Measurements from ENCODE around the gene NRG3.

The NRG3 gene

GRCh38 chr10:82742478-82742877 is 867.5 kb downstream of the NRG3 start:
- H3K27ac Mint-ChIP-seq = no peak overlapping the region
- no peak overlapping the region for H3K4me3 Mint-ChIP-seq
- H3K36me3 Mint-ChIP-seq = no peaks in the 10 kb centered on the region
- H3K9me3 Mint-ChIP-seq (ENCODE audit: low read depth) = no peaks in the 10 kb centered on the region
- no peaks in the 10 kb centered on the region for H3K4me1 Mint-ChIP-seq (ENCODE audit: low read depth)
- no peaks in the 10 kb centered on the region for H3K27me3 Mint-ChIP-seq

- no peak overlapping the region for H3K4me3 Mint-ChIP-seq
- no peaks in the 10 kb centered on the region for H3K27me3 Mint-ChIP-seq
- H3K36me3 Mint-ChIP-seq = no peaks in the 10 kb centered on the region
- no peak overlapping the region for H3K27ac Mint-ChIP-seq
- no peaks in the 10 kb centered on the region for H3K4me1 Mint-ChIP-seq (ENCODE audit: low read depth)
- no peaks in the 10 kb centered on the region for H3K9me3 Mint-ChIP-seq (ENCODE audit: low read depth)
These were observed 867.9 kb downstream of the NRG3 start for GRCh38 chr10:82742898-82743297.

GRCh38 chr10:82750538-82750937 is 875.5 kb downstream of the NRG3 start:
- peaks cover 4% of the 10 kb centered on the region for H3K9me3 Mint-ChIP-seq (ENCODE audit: low read depth)
- no peak overlapping the region for H3K27ac Mint-ChIP-seq
- H3K4me3 Mint-ChIP-seq = no peak overlapping the region
- H3K36me3 Mint-ChIP-seq = no peaks in the 10 kb centered on the region
- H3K27me3 Mint-ChIP-seq = no peaks in the 10 kb centered on the region
- H3K4me1 Mint-ChIP-seq (ENCODE audit: low read depth) = no peaks in the 10 kb centered on the region

- Mint-ChIP-seq H3K27me3 (no peaks in the 10 kb centered on the region), H3K9me3 (ENCODE audit: low read depth) (peaks cover 5% of the 10 kb centered on the region), H3K27ac (no peak overlapping the region), H3K36me3 (no peaks in the 10 kb centered on the region), H3K4me1 (ENCODE audit: low read depth) (no peaks in the 10 kb centered on the region), H3K4me3 (no peak overlapping the region)
These were observed 882.4 kb downstream of the NRG3 start for GRCh38 chr10:82757397-82757796.

- no peak overlapping the region for H3K27ac Mint-ChIP-seq
These were observed 882.9 kb downstream of the NRG3 start for GRCh38 chr10:82757901-82758300.

GRCh38 chr10:82759050-82759449 is 884.1 kb downstream of the NRG3 start:
- Mint-ChIP-seq H3K9me3 (ENCODE audit: low read depth) (peaks cover 5% of the 10 kb centered on the region), H3K27me3 (no peaks in the 10 kb centered on the region), H3K27ac (no peak overlapping the region), H3K36me3 (no peaks in the 10 kb centered on the region), H3K4me3 (no peak overlapping the region), H3K4me1 (ENCODE audit: low read depth) (no peaks in the 10 kb centered on the region)

More at GRCh38 chr10:82757901-82758300, 882.9 kb downstream of the NRG3 start:
- Mint-ChIP-seq H3K4me3 (no peak overlapping the region), H3K4me1 (ENCODE audit: low read depth) (no peaks in the 10 kb centered on the region), H3K9me3 (ENCODE audit: low read depth) (peaks cover 5% of the 10 kb centered on the region), H3K27me3 (no peaks in the 10 kb centered on the region), H3K36me3 (no peaks in the 10 kb centered on the region)

GRCh38 chr10:82762641-82763040 is 887.6 kb downstream of the NRG3 start:
- no peaks in the 10 kb centered on the region for H3K36me3 Mint-ChIP-seq
- H3K4me3 Mint-ChIP-seq = no peak overlapping the region
- no peaks in the 10 kb centered on the region for H3K4me1 Mint-ChIP-seq (ENCODE audit: low read depth)
- H3K27me3 Mint-ChIP-seq = no peaks in the 10 kb centered on the region
- H3K27ac Mint-ChIP-seq = no peak overlapping the region
- no peaks in the 10 kb centered on the region for H3K9me3 Mint-ChIP-seq (ENCODE audit: low read depth)

- Mint-ChIP-seq H3K4me1 (ENCODE audit: low read depth) (no peaks in the 10 kb centered on the region), H3K27ac (no peak overlapping the region), H3K9me3 (ENCODE audit: low read depth) (peaks cover 9% of the 10 kb centered on the region), H3K36me3 (no peaks in the 10 kb centered on the region), H3K4me3 (no peak overlapping the region), H3K27me3 (no peaks in the 10 kb centered on the region)
These were observed 893.0 kb downstream of the NRG3 start for GRCh38 chr10:82768040-82768439.

- Mint-ChIP-seq H3K9me3 (ENCODE audit: low read depth) (peaks cover 22% of the 10 kb centered on the region), H3K36me3 (no peaks in the 10 kb centered on the region), H3K4me3 (no peak overlapping the region), H3K4me1 (ENCODE audit: low read depth) (no peaks in the 10 kb centered on the region), H3K27me3 (no peaks in the 10 kb centered on the region), H3K27ac (no peak overlapping the region)
These were observed 903.9 kb downstream of the NRG3 start for GRCh38 chr10:82778908-82779307.

- Mint-ChIP-seq H3K9me3 (ENCODE audit: low read depth) (peaks cover 5% of the 10 kb centered on the region), H3K27ac (no peak overlapping the region), H3K27me3 (no peaks in the 10 kb centered on the region), H3K36me3 (no peaks in the 10 kb centered on the region), H3K4me3 (no peak overlapping the region), H3K4me1 (ENCODE audit: low read depth) (no peaks in the 10 kb centered on the region)
These were observed 921.5 kb downstream of the NRG3 start for GRCh38 chr10:82796510-82796909.

GRCh38 chr10:82801289-82801688 is 926.3 kb downstream of the NRG3 start:
- no peaks in the 10 kb centered on the region for H3K4me1 Mint-ChIP-seq (ENCODE audit: low read depth)
- no peak overlapping the region for H3K4me3 Mint-ChIP-seq
- no peaks in the 10 kb centered on the region for H3K36me3 Mint-ChIP-seq
- no peak overlapping the region for H3K27ac Mint-ChIP-seq
- peaks cover 5% of the 10 kb centered on the region for H3K9me3 Mint-ChIP-seq (ENCODE audit: low read depth)
- H3K27me3 Mint-ChIP-seq = no peaks in the 10 kb centered on the region

GRCh38 chr10:82811621-82812020 is 936.6 kb downstream of the NRG3 start:
- Mint-ChIP-seq H3K36me3 (no peaks in the 10 kb centered on the region), H3K27ac (no peak overlapping the region), H3K4me1 (ENCODE audit: low read depth) (no peaks in the 10 kb centered on the region), H3K9me3 (ENCODE audit: low read depth) (no peaks in the 10 kb centered on the region), H3K4me3 (no peak overlapping the region), H3K27me3 (no peaks in the 10 kb centered on the region)

GRCh38 chr10:82813856-82814255 is 938.9 kb downstream of the NRG3 start:
- no peaks in the 10 kb centered on the region for H3K4me1 Mint-ChIP-seq (ENCODE audit: low read depth)
- no peaks in the 10 kb centered on the region for H3K9me3 Mint-ChIP-seq (ENCODE audit: low read depth)
- no peak overlapping the region for H3K27ac Mint-ChIP-seq
- H3K36me3 Mint-ChIP-seq = no peaks in the 10 kb centered on the region
- no peak overlapping the region for H3K4me3 Mint-ChIP-seq
- no peaks in the 10 kb centered on the region for H3K27me3 Mint-ChIP-seq

GRCh38 chr10:82814635-82815034 is 939.6 kb downstream of the NRG3 start:
- Mint-ChIP-seq H3K36me3 (no peaks in the 10 kb centered on the region), H3K4me1 (ENCODE audit: low read depth) (no peaks in the 10 kb centered on the region), H3K9me3 (ENCODE audit: low read depth) (no peaks in the 10 kb centered on the region), H3K4me3 (no peak overlapping the region), H3K27me3 (no peaks in the 10 kb centered on the region), H3K27ac (no peak overlapping the region)

- no peak overlapping the region for H3K4me3 Mint-ChIP-seq
- H3K27ac Mint-ChIP-seq = no peak overlapping the region
- no peaks in the 10 kb centered on the region for H3K4me1 Mint-ChIP-seq (ENCODE audit: low read depth)
- H3K27me3 Mint-ChIP-seq = no peaks in the 10 kb centered on the region
- no peaks in the 10 kb centered on the region for H3K36me3 Mint-ChIP-seq
- no peaks in the 10 kb centered on the region for H3K9me3 Mint-ChIP-seq (ENCODE audit: low read depth)
These were observed 940.7 kb downstream of the NRG3 start for GRCh38 chr10:82815680-82816079.

GRCh38 chr10:82817676-82818422 is 942.9 kb downstream of the NRG3 start:
- Mint-ChIP-seq H3K4me3 (no peak overlapping the region), H3K4me1 (ENCODE audit: low read depth) (no peaks in the 10 kb centered on the region), H3K9me3 (ENCODE audit: low read depth) (no peaks in the 10 kb centered on the region), H3K27me3 (no peaks in the 10 kb centered on the region), H3K36me3 (no peaks in the 10 kb centered on the region), H3K27ac (no peak overlapping the region)
